Measurements from ENCODE around the gene ANGPTL4.

GRCh38 chr19:8401981-8402411 lies 38.0 kb downstream of the ANGPTL4 start:
- TF ChIP-seq, protein P1, sequence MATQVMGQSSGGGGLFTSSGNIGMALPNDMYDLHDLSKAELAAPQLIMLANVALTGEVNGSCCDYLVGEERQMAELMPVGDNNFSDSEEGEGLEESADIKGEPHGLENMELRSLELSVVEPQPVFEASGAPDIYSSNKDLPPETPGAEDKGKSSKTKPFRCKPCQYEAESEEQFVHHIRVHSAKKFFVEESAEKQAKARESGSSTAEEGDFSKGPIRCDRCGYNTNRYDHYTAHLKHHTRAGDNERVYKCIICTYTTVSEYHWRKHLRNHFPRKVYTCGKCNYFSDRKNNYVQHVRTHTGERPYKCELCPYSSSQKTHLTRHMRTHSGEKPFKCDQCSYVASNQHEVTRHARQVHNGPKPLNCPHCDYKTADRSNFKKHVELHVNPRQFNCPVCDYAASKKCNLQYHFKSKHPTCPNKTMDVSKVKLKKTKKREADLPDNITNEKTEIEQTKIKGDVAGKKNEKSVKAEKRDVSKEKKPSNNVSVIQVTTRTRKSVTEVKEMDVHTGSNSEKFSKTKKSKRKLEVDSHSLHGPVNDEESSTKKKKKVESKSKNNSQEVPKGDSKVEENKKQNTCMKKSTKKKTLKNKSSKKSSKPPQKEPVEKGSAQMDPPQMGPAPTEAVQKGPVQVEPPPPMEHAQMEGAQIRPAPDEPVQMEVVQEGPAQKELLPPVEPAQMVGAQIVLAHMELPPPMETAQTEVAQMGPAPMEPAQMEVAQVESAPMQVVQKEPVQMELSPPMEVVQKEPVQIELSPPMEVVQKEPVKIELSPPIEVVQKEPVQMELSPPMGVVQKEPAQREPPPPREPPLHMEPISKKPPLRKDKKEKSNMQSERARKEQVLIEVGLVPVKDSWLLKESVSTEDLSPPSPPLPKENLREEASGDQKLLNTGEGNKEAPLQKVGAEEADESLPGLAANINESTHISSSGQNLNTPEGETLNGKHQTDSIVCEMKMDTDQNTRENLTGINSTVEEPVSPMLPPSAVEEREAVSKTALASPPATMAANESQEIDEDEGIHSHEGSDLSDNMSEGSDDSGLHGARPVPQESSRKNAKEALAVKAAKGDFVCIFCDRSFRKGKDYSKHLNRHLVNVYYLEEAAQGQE (IDR thresholded peaks at IDR 0.05; ENCODE audit: insufficient replicate concordance, low read depth): no peak
- TF ChIP-seq, protein P2, sequence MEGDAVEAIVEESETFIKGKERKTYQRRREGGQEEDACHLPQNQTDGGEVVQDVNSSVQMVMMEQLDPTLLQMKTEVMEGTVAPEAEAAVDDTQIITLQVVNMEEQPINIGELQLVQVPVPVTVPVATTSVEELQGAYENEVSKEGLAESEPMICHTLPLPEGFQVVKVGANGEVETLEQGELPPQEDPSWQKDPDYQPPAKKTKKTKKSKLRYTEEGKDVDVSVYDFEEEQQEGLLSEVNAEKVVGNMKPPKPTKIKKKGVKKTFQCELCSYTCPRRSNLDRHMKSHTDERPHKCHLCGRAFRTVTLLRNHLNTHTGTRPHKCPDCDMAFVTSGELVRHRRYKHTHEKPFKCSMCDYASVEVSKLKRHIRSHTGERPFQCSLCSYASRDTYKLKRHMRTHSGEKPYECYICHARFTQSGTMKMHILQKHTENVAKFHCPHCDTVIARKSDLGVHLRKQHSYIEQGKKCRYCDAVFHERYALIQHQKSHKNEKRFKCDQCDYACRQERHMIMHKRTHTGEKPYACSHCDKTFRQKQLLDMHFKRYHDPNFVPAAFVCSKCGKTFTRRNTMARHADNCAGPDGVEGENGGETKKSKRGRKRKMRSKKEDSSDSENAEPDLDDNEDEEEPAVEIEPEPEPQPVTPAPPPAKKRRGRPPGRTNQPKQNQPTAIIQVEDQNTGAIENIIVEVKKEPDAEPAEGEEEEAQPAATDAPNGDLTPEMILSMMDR (IDR thresholded peaks at IDR 0.05; ENCODE audit: insufficient read depth, low read length): no peak
- TF ChIP-seq POLR2AphosphoS5 (IDR thresholded peaks at IDR 0.05; ENCODE audit: low read depth): no peak
- no peak for TF ChIP-seq SPI1 (IDR thresholded peaks at IDR 0.05; ENCODE audit: borderline replicate concordance, low read depth)
- no peak for TF ChIP-seq GABPA (IDR thresholded peaks at IDR 0.05; ENCODE audit: low read depth)
